HCEC 1CT (cell line): ENCODE measurements around the gene PIP5K1C.
A peak's percentile ranks its signal among the peaks of the same experiment; 100 is the strongest.

Experiments
- DNase-seq: peaks from one replicate; pipeline ENCODE4 v3.0.0-alpha.2; 2017

Gene PIP5K1C

GRCh38 chr19:3620817-3621547, 79.3 kb downstream of the PIP5K1C start:
- DNase-seq: no peak

- no peak for DNase-seq
Measured at GRCh38 chr19:3620145-3620816, 80.0 kb downstream of the PIP5K1C start.

GRCh38 chr19:3619631-3620012, 80.6 kb downstream of the PIP5K1C start:
- no peak for DNase-seq

DNA sequence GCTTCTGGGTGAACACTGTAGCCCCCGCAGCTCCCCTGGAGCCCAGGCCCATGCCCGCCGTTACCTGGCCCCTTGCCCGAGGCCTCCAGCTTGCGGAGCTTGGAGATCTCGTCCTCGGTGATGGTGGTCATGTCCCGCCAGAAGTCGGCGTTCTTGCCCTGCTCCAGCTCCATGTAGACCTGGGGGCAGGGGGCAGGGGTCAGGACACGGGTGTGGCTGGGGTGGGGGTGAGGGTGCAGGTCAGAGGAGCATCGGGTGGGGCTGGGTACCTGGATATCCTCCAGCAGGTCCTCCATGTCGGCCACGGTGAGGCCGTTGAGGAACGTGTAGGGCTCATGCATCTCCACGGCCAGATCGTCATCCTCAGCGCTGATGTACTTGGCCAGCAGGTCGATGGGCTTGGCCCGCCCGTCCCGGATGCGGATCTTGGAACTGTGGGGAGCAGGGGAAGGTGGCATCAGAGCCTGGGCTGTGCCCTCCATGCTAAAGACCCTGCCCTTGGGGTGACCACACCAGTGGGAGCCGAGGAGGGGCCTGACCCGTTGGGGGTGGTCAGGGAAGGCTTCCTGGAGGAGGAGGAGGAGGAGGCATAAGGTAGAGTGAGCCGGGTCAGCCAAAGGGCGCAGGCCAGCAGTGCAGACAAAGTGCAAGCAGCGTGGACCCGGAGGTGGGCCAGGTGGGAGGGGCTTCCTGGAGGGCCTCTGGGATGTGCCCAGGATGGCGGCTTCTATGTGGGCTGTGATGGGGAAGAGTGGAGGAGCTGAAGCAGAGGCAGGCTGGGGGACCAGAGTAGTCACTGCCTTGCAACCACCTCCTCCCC, 81.2 kb downstream of the PIP5K1C start:
- no peak for DNase-seq

DNA sequence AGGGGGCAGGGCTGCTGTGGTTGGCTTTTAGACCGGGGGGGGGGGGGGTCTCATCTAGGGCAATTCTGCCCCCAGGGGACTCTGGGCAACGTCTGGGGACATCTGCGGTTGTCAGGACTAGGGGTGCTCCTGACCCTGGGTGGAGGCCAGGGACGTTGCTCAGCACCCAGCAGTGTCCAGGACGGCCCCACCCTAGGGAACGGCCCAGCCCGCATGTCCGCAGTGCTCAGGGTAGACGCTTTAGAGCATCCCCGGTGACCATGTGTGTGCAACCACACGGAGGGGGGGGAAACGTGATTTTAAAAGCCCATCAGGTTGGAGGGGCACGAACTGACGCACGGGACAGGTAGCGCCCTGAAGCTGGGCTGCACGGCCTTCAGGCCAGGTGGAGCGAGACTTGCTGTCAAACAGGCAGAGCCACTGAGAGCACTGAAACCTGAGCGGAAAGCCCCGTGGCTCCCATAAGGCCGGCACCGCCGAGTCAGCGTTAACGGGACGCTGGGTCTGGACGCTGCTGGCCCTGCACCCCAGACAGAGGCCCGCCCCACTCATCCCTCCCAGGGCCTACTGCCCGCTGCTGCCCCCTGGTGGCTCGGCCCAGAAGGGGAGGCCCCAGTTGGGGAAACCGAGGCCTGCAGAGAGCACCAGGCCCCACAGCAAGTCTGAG, 82.0 kb downstream of the PIP5K1C start:
- DNase-seq: peak; percentile 38

GRCh38 chr19:3617463-3617862, 82.8 kb downstream of the PIP5K1C start:
- DNase-seq: no peak

DNA sequence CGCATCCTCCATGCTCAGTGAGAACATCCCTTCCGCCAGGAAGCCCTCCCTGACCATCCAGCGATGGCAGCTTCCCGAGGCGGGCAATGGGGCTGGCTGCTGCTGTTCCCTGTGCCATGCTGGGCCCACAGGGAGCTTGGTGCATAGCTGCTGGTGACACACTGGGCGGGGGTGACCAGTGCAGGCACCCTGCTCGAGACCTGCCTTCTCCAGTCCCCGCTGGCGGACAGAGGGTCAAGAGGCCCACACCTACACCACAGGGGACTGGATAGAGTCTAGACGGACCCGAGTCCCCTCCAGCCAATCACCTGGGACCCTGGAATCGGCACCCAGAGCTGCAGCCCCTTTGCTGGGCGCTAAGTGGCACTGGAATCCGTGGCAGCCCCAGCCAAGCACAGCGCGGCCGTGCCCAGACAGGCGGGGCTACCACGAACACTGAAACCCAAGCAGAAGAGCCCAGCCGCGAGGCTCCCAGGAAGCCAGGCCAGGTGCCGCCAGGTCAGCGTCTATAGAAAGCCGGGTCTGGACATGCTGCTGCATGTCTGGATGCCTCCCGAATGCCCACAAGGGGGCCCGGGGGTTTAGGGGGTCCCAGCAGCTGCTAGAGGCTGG, 84.6 kb downstream of the PIP5K1C start:
- DNase-seq: no peak

DNA sequence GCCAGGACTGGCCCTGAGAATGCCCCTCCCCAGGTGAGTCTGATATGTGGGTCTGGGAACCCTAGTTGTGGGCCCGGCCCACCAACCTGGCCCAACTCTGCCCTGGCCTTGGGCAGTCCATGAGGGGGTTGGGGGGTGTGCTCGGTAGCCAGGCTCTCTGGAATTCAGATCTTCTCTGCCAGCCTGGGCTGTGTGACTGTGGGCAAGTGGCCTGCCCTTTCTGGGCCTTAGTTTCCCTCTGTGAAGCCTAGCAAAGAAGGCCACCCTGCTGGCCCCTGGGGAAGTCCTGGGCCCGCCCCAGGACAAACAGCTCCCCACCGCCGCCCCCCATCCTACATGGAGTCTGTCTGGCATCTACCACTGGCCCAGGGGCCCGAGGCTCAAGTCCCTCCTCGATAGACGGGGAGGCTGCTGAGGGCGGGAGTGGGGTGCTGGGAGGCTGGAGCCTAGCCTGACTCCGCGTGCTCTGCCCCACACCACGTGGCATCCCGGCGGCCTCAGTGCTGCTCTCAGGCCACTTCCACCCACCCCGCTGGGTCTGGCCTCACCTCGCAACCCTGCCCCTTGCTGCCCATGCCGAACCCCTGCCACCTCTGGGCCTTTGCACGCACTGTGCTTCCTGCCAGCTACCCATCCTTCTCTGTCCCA, 85.3 kb downstream of the PIP5K1C start:
- no peak for DNase-seq

DNA sequence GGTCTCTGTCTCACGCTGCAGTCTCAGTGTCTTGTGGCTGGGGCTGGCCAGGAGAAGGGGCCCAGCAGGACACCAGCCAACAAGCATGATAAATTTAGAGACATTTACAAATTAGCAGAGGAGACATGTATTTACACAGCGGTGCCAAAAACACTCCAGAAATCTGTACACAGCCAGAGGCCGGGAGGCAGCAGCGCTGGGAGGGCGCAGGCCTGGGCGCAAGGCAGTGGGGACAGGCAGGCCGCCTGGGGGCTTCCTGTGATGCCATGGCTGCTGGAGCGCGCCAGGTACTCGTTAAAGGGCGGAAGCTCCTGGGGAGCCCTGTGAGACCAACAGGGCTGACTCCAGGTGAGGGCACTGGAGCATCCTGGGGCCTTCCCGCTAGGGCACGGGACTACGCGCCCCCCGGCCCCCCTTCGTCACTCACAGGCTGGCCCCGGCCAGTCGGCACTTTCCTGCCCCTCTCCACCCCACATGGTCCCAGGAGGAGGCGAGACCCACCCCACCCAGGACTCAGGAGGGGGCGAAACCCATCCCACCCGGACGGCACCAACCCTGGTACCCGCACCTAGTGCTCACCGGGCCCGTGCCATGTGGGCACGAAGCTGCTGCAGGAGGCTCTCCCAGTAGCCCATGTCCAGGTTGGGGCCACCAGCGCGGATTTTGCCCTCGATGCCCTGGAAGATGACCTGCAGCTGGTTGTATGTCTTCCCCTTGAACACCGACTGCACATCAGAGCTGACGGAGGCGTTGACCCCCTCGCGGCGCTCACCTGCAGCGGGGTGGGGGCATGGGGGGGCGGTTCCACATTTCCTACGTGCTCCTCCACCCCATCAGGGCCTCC, 86.2 kb downstream of the PIP5K1C start:
- DNase-seq: no peak

- no peak for DNase-seq
Measured at GRCh38 chr19:3612901-3613741, 87.1 kb downstream of the PIP5K1C start.

DNA sequence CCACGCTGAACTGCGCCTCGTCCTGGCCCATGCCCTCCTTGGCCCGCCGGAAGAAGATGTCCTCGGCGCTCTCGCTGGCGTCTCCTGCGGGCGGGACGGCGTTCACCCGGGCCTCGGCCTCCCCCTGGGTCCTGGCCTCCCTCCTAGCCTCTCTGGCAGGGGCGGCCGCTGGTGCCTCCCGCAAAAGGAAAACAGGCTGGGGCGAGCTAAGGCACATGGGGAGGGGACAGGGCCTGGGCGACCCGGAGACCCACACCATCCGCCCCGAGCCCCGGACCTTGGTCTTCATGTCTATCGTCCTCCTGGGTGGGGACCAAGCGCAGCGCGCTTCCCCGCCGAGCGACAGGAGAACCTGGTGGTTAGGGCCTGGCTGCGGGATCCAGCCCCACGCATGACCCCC, 87.9 kb downstream of the PIP5K1C start:
- DNase-seq: no peak

GRCh38 chr19:3611841-3612240, 88.4 kb downstream of the PIP5K1C start:
- no peak for DNase-seq

DNA sequence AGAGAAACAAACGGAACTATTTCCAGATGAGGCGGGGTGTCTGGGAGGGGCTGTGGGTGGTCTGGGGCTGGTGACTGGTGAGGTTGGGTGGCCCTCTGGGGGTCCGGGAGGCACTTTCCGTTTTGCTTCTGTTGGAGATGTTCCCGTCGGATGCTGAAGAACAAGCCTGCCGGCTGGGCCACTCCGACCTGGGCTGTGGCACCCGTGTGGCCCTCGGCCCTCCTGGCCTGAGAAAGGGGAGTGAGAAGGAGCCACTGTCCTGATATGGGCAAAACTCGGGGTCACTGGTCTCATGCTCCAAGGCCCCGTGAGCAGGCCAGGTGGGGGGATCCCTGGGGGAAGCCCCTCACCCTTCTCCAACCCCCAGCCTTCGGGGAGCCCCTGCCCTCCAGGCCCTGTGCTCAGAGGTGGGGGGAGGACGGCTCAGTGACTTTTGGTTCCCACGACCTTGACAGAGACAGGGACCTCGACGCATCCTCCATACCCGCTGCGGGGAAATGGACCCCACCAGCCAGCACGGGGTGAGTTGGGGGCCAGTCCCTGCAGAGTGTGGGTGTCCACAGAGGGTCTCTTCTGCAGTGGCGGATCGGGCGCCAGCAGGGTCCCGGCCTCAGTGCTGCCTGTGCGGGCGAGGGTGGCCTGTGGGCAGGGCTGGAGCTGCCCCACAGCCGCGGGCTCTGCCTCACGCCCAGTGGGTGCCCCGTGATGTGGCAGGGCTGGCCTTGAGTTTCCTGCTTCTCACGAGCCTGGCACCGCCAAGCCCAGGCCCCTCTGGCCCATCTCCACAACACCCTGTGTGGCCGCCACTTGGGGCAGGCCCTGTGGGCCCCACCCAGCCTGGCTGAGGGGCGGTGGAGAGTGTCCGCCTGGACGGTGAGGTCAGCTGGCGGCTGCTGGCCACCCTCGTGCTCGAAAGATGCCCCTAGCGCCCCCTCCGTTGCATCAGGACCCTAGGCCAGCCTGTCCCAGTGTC, 89.2 kb downstream of the PIP5K1C start:
- no peak for DNase-seq

DNA sequence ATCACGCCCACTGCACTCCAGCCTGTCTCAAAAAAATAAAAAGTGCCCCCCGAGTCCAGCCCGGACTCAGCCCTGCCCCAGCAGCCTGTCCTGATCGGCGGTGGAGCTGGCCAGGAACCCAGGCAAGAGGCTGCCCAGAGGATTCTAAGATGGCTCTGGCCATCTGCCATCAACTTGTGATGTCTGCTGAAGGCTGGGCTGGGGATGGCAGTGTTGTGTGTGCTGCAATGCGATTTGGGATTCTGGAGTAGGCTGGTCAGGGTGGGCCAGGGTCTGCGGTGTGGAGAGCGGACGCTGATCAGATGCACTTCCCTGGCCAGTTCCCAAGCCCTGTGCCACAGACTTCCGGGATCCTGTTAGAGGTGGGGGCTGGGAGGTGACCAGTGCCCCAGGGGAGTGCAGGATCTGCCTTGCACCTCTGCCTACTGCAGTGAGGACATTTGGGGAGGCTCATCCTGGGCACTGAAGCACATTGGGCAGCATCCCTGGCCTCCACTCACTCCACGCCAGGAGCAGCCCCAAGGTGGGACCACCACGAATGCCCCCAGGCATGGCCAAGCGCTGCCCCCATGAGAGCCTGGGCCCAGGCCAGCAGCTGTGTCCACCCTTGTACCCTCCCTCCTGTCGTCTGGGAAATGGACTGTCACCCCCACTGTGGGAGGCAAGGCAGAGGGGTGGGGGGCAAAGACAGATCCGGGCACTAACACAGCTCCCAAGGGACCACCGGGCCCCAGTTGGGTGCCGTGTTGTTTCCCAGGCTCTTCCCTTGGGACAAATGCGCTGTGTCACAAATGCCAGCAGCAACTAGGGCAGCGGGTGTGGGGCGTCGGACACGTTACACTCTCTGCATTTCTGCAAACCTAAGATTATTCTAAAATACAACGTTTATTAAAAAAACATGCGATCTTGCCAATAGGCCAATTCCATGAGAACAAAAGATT, 90.2 kb downstream of the PIP5K1C start:
- DNase-seq: no peak

DNA sequence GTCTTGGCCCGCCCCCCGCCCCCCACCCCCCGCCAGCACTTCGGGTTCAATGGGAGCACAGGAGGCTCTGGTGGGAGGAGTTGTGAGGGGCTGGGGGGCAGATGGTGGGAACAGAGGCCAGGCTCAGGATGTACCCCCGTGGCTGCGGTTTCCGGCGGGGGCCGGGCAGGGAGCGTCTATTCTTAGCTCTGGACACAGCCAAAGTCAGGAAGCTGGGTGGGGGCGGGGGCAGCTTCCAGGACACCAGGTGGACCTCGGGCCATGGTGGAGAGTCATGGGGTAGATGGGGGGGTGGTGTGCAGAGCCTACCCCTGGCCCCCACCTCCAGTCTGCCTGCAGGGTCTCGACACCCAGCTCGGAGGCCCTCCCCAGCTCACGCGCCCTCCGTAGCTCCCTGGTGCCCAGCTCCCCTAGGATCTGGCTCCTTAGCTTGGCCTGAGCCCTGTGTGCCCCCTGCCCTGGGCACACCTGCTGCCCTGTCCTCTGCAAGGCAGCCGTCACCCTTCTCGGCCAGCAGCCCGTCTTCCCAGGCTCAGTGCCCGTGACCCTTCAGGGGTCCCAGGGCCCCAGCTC, 91.4 kb downstream of the PIP5K1C start:
- DNase-seq: no peak

- DNase-seq: no peak
Measured at GRCh38 chr19:3608079-3608641, 92.1 kb downstream of the PIP5K1C start.
